Rectal smooth muscle tissue (tissue), 1 donor: ENCODE data around the gene MIS18BP1.

Experiments used
- H3K27ac ChIP-seq: one replicate; pipeline ENCODE4 v1.7.0; 2013; ENCODE audit warnings: low read depth, low read length, inconsistent platforms
- H3K27me3 ChIP-seq: one replicate; pipeline ENCODE4 v1.7.0; 2013; ENCODE audit warnings: low read length; ENCODE audit not compliant: control insufficient read depth, insufficient read depth
- H3K36me3 ChIP-seq: one replicate; pipeline ENCODE4 v1.7.0; 2013; ENCODE audit warnings: low read length; ENCODE audit not compliant: control insufficient read depth, insufficient read depth
- H3K4me1 ChIP-seq: one replicate; pipeline ENCODE4 v1.7.0; 2013; ENCODE audit warnings: low read length; ENCODE audit not compliant: control insufficient read depth, insufficient read depth
- H3K4me3 ChIP-seq: one replicate; pipeline ENCODE4 v1.7.0; 2013; ENCODE audit warnings: low read length
- H3K9ac ChIP-seq: one replicate; pipeline ENCODE4 v1.7.0; 2013; ENCODE audit warnings: low read length

MIS18BP1 gene

GRCh38 chr14:45181329-45181728 is 71.7 kb downstream of the MIS18BP1 start:
- Histone ChIP-seq H3K27ac (no peak overlapping the region), H3K36me3 (no peaks in the 10 kb centered on the region), H3K27me3 (no peaks in the 10 kb centered on the region), H3K4me1 (no peaks in the 10 kb centered on the region), H3K9ac (no peak overlapping the region), H3K4me3 (no peak overlapping the region)

DNA sequence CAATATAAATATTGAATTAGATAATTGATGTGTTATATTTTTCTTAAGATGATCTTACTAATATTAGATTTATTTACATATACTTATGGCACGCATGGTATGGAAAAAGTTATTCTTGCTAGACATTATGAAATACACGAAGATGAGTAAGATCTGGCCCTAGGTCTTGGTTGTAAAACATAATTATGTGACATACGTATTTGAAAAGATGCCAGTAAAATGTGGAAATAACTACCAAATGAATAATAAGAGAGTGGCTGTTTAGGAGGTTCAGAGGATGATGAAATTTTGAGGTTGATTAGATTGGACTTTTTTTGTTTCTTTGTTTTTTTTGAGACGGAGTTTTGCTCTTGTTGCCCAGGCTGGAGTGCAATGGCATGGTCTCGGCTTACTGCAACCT is 75.9 kb downstream of the MIS18BP1 start:
- Histone ChIP-seq H3K36me3 (no peaks in the 10 kb centered on the region), H3K4me3 (no peak overlapping the region), H3K27ac (no peak overlapping the region), H3K9ac (no peak overlapping the region), H3K4me1 (no peaks in the 10 kb centered on the region), H3K27me3 (no peaks in the 10 kb centered on the region)

DNA sequence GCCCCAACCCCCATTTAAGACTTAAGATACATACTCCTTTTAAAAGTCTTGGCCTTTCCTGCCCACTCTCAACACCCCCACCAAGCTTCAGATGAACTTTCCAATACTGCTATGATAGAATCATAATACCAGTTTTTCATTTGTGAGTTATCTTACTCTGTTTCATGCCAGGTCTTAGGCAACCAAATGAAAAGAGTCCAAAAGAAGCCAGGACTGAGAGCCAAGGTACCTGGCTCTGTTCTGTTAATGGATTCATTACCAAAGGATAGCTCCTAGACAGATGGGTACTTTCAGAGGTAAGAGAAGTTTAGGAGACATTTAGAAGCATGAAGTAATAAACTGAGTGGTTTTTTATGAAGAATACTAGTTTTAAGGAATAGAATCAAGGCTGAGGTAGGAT is 83.1 kb downstream of the MIS18BP1 start:
- Histone ChIP-seq H3K9ac (no peak overlapping the region), H3K4me3 (no peak overlapping the region), H3K27me3 (no peaks in the 10 kb centered on the region), H3K27ac (no peak overlapping the region), H3K4me1 (no peaks in the 10 kb centered on the region), H3K36me3 (peaks cover 2% of the 10 kb centered on the region)

DNA sequence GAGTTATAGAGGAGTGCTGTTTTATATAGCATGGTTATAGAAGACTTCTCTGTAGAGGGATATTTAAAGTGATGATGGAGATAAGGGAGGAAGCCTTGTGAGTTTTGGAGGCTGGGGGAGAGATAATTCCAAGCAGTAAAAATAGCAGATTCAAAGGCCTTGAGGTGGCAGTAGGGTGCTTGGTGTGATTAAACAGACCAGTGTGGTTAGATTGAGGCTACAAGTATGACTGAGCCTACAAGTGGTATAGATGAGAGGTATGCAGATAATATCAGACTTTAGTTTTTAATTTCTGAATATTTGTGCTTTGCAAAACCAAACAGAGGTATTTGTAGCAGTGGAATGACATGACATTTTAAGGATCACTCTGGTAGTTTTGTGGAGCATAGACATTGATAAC is 96.9 kb downstream of the MIS18BP1 start:
- no peak overlapping the region for H3K27ac ChIP-seq
- no peak overlapping the region for H3K9ac ChIP-seq
- H3K4me3 ChIP-seq: no peak overlapping the region
- no peaks in the 10 kb centered on the region for H3K36me3 ChIP-seq
- no peaks in the 10 kb centered on the region for H3K4me1 ChIP-seq
- no peaks in the 10 kb centered on the region for H3K27me3 ChIP-seq
